NCI-H1694 treated with DMSO at 0.1 percent for 48 hours (cell line): ENCODE results near the gene CDIP1.
"Not testable (repeated sequence)": the region's sequence is repeated elsewhere in the genome, so short reads cannot be mapped to it uniquely, and the experiment has no call there.

Experiments
- DNase-seq: peaks from one replicate; lab custom pipeline; 2025; lab: John Stamatoyannopoulos, UW

Gene CDIP1

DNA sequence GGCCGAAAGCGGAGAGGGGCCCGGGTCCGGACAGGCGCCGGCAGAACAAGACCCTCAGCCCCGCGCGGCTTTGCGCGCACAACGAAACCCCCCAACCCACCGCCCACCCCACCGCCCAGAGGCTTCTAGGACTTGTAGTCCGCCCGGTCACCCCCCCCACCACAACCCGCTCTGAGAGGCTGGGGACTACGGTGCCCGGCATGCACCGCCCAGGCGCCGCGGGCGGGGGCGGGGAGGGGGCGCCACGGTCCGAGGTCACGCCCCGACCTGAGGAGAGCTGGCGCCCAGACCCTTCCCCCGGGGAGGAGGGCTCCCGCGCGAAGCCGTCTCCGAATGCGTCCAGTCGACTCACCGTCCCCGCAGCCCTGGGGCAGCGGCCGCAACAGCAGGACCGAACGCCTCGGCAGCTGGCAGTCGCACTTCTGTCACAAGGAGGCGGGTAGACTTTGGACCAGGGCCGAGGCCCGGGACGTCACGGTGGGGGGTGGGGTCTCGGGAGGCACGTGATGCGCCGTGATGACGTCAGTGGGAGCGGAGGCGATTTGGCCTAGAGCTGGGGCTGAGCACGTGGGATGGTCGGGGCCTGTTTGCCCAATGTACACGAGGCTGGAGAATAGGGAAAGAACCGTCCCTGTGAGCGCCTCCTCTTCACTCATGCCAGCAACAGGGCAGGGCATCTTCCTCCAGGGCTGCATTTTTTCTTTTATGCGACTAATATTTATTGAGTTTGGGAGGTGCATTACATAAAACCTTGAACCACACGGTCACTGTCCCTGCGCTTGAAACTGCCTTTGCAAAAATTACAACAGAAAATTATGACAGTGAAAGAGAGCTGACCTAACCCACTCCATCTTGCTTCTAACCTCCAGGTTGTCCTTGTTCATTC is at the start of gene CDIP1:
TSS of gene CDIP1 (minus strand) at position 424 of the 886 bp plus-strand sequence. CDS start 24,643 bp downstream, outside the sequence.
- peak; percentile 74 for DNase-seq

DNA sequence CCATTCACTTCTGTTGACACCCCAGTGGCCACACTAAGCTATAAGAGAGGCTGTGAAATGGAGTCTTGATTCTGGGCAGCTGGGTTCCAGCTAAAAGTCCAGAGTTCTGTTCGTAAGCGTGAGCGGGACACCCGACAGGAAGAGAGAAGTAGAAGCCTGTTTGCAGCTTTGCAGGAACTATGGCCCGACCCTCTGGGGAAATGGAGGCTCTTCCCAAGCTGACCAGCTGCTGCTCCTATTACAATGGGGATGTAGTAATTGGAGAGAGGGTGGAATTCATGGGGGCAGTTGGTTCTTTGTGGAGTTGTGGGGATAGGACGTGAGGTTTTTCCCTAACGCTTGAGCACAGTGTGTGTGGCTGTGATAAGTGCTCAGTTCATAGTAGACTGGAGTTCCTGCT is 47.7 kb upstream of the CDIP1 start:
- DNase-seq = no peak

DNA sequence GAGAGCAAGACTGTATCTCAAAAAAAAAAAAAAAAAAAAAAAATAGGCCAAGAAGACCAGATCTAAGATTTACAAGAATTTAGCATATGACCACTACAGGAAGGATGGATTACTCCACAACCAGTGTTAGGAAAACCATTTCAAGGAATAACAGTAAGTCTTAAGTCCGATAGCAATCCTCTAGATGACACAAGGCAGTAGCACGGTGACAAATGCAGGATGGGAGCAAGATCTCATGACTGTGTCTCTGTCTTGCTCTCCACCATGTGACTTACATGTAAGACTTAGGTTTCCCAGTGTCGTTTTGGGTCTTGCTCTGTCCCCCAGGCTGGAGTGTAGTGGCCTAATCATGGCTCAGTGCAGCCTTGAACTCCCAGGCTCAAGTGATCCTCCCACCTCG is 45.3 kb upstream of the CDIP1 start:
- DNase-seq = no peak

DNA sequence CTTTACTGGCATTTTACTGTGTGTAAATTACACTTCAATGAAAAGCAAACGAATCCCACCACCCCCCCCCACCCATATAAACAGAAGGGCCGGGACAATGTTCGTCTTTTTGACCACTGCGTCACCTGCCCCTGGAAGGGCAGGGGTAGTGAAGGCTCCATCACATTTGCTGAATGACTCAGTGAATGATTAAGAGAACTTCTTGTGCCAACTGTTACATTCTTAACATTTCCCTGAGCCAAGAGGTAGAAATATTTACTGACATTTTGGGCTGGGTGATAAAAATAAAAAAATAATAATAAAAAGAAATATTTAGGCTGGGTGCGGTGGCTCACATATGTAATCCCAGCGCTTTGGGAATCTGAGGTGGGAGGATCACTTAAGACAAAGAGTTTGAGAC is 41.7 kb upstream of the CDIP1 start:
- no peak for DNase-seq

DNA sequence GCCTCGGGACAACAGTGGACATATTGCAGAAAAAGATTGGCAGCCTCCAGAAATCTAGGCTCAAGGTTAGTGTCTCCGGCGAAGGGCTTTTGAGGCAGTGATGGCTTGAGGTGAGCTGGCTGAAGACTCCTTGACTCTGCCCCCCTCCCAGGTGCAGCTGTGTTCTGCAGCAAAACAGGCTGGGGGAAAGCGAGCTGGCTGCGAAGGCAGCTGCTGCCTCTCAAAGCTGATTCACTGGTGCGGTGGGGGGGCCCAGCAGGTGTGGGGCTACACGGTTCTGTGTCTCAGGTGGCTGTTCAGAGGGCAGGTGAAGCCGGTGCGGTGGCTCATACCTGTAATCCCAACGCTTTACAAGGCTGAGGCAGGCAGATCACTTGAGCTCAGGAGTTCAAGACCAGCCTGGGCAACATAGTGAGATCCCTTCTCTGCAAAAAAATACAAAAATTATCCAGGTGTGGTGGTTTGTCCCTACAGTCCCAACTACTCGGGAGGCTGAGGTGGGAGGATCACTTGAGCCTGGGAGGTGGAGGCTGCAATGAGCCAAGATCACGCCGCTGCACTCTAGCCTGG is 40.5 kb upstream of the CDIP1 start:
- DNase-seq = no peak

DNA sequence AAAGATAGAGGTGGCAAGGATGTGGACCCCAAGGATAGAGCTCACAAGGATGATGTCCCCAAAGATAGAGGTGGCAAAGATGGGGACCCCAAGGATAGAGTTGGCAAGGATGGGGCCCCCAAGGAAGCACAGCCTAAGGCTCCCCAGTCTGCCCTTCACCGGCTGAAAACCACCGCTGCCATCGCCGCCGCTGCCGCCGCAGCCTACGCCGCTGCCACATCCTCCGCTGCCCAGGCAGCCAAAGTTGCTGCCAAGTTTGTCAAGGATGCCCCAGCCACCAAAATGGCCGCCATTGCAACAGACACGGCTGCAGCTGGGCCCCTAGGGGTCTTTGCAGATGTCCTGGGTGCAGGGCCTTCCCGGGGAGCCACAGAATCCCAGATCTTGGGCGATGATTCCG is 37.4 kb upstream of the CDIP1 start:
- no peak for DNase-seq

DNA sequence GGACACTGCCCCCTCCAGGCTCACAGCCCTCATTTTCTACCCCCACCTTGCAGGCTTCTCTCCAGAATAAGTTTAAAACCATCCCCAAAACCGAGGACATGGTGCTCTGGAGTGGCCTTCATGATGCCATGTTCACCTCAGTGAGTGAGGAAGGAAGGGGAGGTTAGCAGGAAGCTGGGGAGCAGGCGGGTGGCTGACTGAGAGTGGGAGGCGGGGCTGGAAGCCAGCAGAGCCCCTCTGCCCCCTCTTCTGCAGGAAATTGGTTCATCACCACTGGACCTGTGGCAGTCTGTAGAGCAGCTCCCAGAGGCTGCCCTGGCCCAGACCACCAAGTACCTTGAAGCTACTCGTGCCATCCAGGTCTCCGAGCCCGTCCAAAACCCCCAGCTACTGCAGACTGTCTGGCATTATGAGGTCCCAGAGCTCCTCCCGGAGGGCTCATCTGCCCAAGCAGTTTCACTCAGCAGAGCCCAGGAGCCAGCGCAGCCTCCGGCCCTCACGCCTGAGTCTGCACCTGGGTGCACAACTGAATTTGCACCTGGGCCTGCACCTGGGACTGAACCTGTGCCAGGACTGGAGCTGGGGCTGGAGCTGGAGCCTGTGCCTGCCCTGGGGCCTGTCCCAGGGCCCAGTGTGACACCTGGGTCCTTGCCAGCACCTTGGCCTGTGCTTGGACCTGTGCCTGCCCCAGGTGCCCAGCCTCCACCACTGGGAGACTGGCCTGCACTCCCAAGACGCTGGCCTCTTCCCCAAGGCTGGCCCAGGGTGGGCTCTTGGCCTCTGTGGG is 36.5 kb upstream of the CDIP1 start:
- no peak for DNase-seq

DNA sequence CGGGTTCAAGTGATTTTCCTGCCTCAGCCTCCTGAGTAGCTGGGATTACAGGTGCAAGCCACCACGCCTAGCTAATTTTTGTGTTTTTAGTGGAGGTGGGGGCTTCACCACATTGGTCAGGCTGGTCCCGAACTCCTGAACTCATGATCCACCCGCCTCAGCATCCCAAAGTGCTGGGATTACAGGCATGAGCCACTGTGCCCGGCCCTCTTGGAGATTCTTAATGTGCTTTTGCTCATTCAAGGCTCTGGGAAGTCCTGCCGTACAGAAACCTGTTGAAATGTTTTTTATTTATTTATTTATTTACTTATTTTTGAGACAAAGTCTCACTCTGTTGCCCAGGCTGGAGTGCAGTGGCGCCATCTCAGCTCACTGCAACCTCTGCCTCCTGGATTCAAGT is 35.4 kb upstream of the CDIP1 start:
- not testable (repeated sequence) for DNase-seq

DNA sequence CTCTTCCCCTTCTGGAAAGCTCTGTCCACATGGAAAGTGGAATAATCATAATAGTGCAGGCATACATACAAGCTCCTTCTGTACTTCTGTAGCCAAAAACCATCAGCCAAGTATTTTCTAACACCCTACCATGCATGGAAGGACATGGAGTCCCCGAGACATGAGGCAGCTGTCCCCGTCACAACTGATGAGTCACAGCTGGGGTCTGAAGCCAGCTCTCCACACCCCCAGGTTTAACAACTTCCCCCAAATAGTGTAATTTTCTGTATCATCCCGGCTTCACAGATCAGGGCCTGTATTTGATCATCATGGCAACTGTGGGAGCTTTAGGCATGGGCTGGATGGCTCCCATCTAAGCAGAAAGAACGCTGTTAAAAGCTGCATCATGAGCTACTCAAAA is 34.1 kb upstream of the CDIP1 start:
- no peak for DNase-seq

DNA sequence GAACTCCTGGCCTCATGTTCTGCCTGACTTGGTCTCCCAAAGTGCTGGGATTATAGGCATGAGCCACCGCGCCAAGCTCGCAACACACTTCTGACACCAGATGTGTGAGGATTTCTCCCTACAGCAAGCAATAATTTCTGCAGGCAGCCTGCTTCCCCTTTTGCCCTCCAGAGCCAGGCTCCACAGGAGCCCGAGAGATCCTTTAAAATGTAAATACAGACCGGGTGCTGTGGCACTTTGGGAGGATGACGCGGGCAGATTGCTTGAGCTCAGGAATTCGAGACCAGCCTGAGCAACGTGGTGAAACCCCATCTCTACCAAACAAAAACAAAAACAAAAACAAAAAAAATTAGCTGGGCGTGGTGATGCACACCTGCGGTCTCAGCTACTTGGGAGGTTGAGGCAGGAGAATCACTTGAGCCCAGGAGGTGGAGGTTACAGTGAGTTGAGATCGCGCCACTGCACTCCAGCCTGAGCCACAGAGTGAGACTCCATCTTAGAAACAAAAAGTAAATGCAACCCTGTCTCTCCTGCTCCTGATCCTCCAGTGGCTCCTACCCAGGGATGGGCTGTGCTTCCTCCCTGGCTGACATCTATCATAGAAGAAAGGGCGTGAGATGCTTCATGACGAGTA is 32.2 kb upstream of the CDIP1 start:
- no peak for DNase-seq

DNA sequence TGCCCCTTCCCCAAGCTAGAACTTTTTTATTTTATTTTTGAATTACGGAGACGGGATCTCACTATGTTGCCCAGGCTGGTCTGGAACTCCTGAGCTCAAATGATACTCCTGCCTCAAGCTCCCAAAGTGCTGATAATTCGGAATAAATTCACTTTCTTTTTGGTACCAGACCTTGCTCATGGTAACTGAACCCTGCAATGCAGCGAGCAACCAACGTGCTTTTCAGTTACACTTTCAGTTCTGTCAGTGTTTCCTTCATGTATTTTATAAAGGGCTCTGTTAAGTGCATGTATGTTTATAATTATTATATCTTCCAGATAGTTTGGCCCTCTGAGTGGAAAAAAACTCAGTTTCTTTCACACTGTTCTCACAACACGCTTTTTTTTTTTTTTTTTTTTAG is 31.5 kb upstream of the CDIP1 start:
- DNase-seq = no peak

DNA sequence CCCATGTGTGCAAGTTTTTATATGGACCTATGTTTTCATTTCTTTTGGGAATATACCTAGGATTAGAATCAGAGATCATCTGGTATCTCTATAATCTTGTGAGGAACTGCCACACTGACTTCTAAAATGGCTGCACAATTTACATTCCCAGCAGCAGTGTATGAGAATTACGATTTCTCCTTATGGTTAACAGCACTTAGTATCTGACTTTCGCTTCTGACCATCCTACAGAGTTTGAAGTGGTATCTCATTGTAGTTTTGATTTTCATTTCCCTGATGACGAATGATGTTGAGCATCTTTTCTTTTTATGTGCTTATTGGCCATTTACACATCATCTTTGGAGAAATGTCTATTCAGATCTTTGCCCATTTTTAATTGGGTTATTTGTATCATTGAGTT is 27.6 kb upstream of the CDIP1 start:
- DNase-seq = no peak

DNA sequence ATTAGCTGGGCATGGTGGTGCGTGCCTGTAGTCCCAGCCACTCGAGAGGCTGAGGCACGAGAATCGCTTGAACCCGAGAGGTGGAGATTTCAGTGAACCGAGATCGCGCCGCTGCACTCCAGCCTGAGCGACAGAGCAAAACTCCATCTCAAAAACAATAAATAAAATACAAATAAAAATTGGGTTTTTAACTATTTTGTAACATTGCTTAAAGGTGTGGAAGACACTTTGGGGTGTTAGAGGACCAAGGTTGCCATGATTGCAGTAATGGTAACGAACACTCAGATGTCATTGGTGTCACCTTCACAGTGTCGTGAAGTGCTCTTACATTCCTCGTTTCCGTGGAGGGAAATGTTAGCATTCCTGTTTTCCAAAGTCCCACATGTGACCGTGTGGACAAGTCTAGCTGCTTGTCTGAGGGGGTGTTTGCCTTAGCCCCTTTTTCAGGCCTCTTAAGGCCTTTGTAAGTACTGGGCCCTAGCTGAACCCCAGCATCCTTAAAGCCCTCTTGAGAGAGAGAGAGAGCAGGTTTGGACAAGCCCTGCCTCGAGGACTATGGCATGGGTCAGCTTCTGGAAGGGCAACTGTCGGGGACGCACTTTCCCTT is 26.2 kb upstream of the CDIP1 start:
- no peak for DNase-seq

DNA sequence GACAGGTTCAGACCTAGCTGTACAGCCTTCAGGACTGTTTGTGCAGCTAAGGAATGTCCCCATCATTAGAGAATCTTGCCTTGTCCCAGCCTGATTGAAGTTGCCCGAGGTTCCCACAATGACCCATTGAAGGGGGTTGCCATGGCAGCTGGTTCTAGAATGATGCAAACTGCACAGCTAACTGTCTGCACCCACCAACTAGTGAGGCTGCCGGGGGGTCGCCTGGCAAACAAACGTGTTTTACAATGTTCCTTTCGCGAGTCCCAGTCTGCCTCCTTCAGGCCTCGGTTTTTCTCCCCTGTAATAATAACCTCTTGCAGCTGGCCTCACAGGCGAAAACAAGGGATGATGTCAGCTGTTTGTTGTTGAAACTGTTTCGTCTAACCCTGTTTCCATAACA is 23.0 kb upstream of the CDIP1 start:
- no peak for DNase-seq

DNA sequence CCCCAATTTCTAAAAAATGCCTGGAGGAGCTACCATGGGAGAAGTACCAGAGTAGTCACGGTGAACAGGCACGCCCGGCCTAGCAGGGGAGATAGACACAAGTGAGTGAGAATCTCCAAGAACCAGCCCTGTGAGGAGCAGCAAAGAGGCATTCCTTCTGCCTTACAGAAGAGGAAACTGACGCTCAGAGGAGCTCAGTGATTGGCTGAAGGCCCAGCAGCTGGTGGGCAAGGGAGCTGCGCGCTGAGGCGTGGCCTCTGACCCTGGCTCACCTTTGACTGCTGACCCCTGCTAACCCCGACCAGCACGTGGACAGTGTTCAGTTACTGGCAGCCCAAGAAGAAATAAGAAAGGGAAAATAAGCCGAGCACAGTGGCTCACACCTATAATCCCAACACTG is 19.4 kb upstream of the CDIP1 start:
- no peak for DNase-seq

DNA sequence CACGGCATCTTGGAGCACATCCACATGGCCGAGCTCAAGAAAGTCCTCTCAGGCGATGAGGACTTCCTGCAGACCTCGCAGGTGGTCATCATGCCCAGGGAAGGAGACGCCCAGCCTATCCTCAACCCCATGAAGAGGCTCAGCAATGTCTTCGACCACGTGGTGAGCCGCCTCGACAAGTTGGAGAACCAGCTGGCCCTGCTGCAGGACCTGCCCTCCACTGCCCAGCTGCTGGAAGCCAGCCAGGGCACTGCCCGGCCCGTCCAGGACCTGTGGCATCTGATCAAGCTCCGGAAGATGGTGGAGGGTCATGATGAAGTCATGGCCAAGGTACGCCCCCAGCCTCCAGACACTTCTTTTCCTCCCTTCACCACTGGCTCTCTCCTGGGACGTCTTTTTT is 18.0 kb upstream of the CDIP1 start:
- DNase-seq = no peak

DNA sequence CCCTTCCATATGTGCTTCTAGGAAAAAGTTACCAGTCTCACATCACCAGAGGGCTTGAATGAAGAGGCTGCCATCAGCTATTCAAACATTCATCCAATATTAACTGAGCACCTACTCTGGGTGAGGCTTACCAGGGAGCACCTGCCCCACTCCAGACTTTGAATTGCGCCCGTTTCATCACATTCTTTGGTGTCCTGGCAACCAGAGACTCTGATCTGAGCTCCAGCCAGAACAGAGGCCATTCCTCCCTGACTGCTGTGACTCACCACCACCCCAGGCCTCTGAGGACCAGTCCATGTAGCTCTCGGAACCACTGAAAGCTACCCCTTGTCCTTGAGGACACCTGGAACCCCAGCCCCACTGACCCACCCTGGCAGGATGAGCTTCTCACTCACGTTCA is 17.5 kb upstream of the CDIP1 start, which contains the start of gene C16orf96:
TSS of gene C16orf96 (plus strand) at position 229 of the 400 bp plus-strand sequence. CDS start at position 379, 150 bp downstream.
- no peak for DNase-seq

DNA sequence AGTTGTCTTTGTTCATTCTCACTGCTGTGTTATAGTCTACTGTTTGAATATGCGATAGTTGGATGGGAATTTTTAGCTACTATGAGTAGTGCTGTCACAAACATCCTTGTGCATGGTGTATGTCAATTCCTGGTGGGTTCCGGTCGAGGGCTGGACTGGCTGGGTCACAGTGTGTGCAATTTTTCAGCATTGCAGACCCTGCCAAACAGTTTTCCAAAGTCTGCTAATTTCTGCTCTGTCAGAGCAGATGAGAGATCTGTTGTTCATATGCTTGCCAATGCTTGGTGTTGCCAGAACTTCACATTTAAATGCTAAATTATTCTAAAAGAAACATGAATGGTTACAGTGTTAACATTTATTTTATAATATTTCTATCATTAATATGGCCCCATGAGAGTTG is 14.0 kb upstream of the CDIP1 start:
- no peak for DNase-seq

DNA sequence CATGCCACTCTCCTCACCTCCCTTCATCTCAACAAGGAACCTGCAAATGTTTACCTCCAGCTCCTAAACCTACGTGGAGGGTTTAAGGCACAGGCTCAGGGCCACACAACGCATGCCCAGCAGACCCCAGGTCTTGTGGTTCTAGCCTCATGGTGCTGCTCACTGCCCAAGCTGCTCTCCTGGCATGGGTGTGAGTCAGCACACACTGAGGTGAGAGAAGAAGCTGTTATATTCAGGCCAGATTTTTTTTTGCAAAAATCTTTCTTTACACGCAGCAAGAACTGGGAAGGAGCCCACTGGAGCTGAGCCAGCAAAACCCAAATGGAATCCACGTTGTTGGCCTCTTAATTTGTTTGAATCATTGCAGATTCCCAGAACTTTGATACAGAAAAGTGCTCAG is 12.0 kb upstream of the CDIP1 start:
- no peak for DNase-seq

DNA sequence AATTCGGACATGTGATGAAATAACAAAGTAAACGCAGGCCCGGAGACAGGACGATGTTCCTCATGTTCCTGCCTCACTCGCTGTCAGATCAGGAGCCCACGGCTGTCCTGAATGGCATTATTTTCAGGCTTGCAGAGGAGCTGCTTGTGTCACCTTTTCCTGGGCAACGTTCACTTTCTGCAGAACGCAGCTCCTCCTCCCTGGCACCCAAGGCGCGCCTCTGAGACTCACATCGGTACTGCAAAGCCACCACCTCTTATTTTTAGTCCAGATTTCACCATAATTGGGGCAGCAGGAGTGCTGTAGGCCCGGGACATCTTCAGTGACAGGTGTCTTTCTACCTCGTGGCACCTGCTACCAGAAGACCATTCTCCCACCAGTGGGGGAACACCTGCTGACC is 9.6 kb upstream of the CDIP1 start:
- DNase-seq = no peak

DNA sequence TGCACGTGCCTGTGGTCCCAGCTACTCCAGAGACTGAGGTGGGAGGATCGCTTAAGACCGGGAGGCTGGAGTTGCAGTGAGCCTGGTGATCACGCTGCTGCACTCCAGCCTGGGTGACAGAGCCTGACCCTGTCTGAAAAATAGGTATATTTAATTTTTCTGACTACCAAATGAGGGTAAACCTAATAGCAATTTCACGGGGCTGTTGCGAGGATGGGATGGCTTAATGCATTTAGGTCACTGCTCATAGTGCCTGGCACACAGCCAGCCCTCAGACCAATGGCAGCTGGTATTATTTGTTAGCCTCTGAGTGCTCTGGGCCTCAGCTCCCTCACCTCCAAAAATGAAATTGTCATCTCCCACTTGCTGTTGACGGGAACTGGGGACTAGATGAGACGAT is 5.9 kb upstream of the CDIP1 start:
- no peak for DNase-seq

DNA sequence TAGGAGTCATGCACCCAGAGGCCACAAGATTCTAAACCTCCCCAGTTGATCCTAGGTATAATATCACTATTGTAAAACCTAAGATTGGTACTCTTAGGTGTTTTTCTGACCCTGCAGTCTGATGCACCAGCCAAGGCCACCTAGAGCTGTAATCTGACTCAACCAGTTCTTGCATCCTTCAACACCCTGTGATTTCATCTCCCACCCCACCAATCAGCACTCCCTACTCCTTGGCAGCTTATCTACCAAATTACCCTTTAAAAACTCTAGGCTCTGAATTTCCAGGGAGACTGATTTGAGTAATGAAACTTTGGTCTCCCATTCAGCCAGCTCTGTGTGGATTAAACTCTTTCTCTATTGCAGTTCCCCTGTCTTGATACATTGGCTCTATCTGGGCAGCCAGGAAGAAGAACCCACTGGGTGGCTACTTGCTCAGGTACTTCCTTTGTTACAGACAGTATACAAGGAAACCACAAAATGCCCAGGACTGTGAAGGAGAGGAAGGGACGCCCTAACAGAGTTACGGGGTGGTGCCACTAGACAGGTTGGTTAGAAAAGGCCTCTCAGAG is 1.2 kb upstream of the CDIP1 start:
- no peak for DNase-seq
